SU-DHL-6 (cell line): Measurements from ENCODE around the gene UQCRC1.

Source experiments
- H2AFZ ChIP-seq: fragments of 200-600 bp; sonication (generic); 2 replicates; pipeline ENCODE4 v1.6.1; 2014; ENCODE audit warnings: low read depth, mild to moderate bottlenecking, moderate library complexity, mixed read lengths, antibody characterized with exemption, low read length; ENCODE audit not compliant: severe bottlenecking
- H3F3A ChIP-seq: fragments of 200-600 bp; shearing (Covaris generic); 2 replicates; pipeline ENCODE4 v1.6.0; 2016; ENCODE audit warnings: antibody characterized with exemption, mild to moderate bottlenecking; ENCODE audit not compliant: insufficient read depth
- H3K27ac ChIP-seq: fragments of 200-600 bp; sonication (generic); 2 replicates; pipeline ENCODE4 v1.5.1; 2016; ENCODE audit warnings: low read depth, mild to moderate bottlenecking, low read length, moderate library complexity, mixed read lengths
- H3K27me3 ChIP-seq: fragments of 200-600 bp; sonication (generic), shearing (Covaris generic); 2 replicates; pipeline ENCODE4 v1.6.0; 2014; ENCODE audit warnings: mild to moderate bottlenecking, low read length
- H3K36me3 ChIP-seq: fragments of 200-600 bp; sonication (generic); 2 replicates; pipeline ENCODE4 v1.6.1; 2014; ENCODE audit warnings: mild to moderate bottlenecking, low read length, mixed read lengths
- H3K4me2 ChIP-seq: fragments of 300-600, 200-600 bp; shearing (Covaris generic), sonication (generic); 2 replicates; pipeline ENCODE4 v1.6.0; 2014; ENCODE audit warnings: low read length, low read depth, mild to moderate bottlenecking; ENCODE audit not compliant: poor library complexity, severe bottlenecking
- H3K4me3 ChIP-seq: fragments of 200-600 bp; sonication (generic); 2 replicates; pipeline ENCODE4 v1.5.1; 2014; ENCODE audit warnings: antibody characterized with exemption, low read length, mild to moderate bottlenecking, mixed read lengths; ENCODE audit not compliant: insufficient read depth, poor library complexity, severe bottlenecking
- H3K79me2 ChIP-seq: fragments of 200-600 bp; sonication (generic); 2 replicates; pipeline ENCODE4 v1.6.1; 2014; ENCODE audit warnings: mild to moderate bottlenecking, low read length, moderate library complexity; ENCODE audit not compliant: insufficient read depth
- H3K9ac ChIP-seq: fragments of 200-600 bp; sonication (generic); 2 replicates; pipeline ENCODE4 v1.7.0; 2014; ENCODE audit warnings: mild to moderate bottlenecking, low read length
- H3K9me2 ChIP-seq: fragments of 200-600 bp; sonication (generic); replicated peaks from 2 replicates; pipeline ENCODE4 v1.6.1; 2014; ENCODE audit warnings: low read length; ENCODE audit not compliant: insufficient read depth
- H3K9me3 ChIP-seq: fragments of 200-600 bp; sonication (generic); 2 replicates; pipeline ENCODE4 v1.6.1; 2014; ENCODE audit warnings: low read length, mixed read lengths; ENCODE audit not compliant: insufficient read depth
- H4K20me1 ChIP-seq: fragments of 200-600 bp; sonication (generic); 2 replicates; pipeline ENCODE4 v1.6.1; 2014; ENCODE audit warnings: low read depth, mild to moderate bottlenecking, antibody characterized with exemption, low read length, moderate library complexity, mixed read lengths
- CTCF ChIP-seq: fragments of 200-600 bp; sonication (generic); IDR thresholded peaks from one replicate; pipeline ENCODE4 v1.5.1; 2017; ENCODE audit warnings: antibody characterized with exemption, mild to moderate bottlenecking, low read length, moderate library complexity; ENCODE audit not compliant: insufficient read depth, poor library complexity, severe bottlenecking
- EZH2phosphoT487 ChIP-seq: fragments of 200-600 bp; sonication (generic), shearing (Covaris generic); conservative IDR thresholded peaks from 2 replicates; pipeline ENCODE4 v1.6.1; 2018; ENCODE audit warnings: mild to moderate bottlenecking, antibody characterized with exemption, low read length, moderate library complexity, mixed read lengths

Gene UQCRC1

DNA sequence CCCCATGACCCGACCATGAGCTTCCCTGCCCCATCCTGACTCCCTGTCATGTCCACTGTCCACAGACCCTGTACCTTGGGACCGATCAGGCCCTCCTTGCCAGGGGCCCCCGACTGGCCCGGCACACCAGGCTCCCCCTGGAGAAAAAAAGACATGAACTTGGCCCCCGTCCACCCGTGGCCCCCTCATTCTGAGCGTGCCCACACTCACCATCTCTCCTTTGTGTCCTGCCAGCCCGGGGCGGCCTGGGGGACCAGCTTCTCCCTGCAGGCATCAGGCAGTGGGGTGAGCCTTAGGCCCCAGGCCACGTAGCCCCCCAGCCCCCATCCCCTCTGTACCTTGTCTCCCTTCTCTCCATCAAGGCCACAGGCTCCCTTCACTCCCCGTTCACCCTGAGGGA, 41.9 kb downstream of the UQCRC1 start:
- no peak overlapping the region for H3K9ac ChIP-seq
- no peak overlapping the region for H3K4me2 ChIP-seq
- H3K9me3 ChIP-seq: no peaks in the 10 kb centered on the region
- no peaks in the 10 kb centered on the region for H4K20me1 ChIP-seq
- H3K36me3 ChIP-seq: no peaks in the 10 kb centered on the region
- no peaks in the 10 kb centered on the region for H3K79me2 ChIP-seq
- H3K27me3 ChIP-seq: no peaks in the 10 kb centered on the region
- no peaks in the 10 kb centered on the region for H3K9me2 ChIP-seq
- H3K4me3 ChIP-seq: no peak overlapping the region
- TF ChIP-seq CTCF (no peak), EZH2phosphoT487 (no peak)
- no peak overlapping the region for H2AFZ ChIP-seq
- no peak overlapping the region for H3K27ac ChIP-seq
- H3F3A ChIP-seq: no peaks in the 10 kb centered on the region

DNA sequence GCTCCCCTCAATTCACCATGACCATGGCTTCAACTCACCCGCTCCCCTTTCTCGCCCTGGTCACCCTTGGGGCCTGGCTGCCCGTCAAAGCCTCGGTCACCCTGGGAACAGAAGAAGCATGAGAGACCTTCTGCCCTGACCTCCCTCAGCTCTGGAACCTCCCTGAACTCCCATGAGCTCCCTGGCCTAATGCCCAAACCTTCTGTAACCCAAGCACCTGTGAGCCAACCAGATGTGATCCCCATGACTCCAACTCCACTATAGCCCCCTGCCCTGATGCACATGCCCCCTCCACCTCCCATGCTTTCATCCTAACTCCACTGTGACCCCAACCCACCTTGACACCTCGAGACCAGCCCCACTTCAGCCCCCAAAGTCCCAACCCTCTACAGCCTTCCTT, 42.4 kb downstream of the UQCRC1 start:
- Histone ChIP-seq H3K9me2 (no peaks in the 10 kb centered on the region), H3K9ac (no peak overlapping the region), H2AFZ (no peak overlapping the region), H3K36me3 (no peaks in the 10 kb centered on the region), H3K27ac (no peak overlapping the region), H3K27me3 (no peaks in the 10 kb centered on the region), H3K79me2 (no peaks in the 10 kb centered on the region), H3K9me3 (no peaks in the 10 kb centered on the region), H3K4me3 (no peak overlapping the region), H3F3A (no peaks in the 10 kb centered on the region), H3K4me2 (no peak overlapping the region), H4K20me1 (no peaks in the 10 kb centered on the region)
- no peak for TF ChIP-seq CTCF
- TF ChIP-seq EZH2phosphoT487: no peak

DNA sequence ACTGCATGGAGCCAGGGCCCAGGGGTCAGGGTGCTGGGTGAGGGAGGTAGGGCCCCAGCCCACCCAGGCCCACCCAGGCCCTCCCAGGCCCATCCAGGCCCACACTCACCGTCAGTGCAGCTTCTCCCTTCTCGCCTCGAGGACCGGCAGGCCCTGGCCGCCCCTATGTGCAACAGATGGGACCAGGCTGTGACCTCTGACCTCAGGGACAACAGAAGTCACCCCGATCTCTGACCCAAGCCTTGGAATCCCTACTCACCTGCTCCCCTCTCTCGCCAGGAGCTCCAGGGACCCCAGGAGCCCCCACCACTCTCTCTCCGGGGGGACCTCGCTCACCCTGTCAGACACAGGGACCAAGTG, 43.1 kb downstream of the UQCRC1 start:
- no peak overlapping the region for H2AFZ ChIP-seq
- no peaks in the 10 kb centered on the region for H3K9me2 ChIP-seq
- H4K20me1 ChIP-seq: no peaks in the 10 kb centered on the region
- no peaks in the 10 kb centered on the region for H3K36me3 ChIP-seq
- H3K4me2 ChIP-seq: no peak overlapping the region
- H3K27me3 ChIP-seq: no peaks in the 10 kb centered on the region
- H3K4me3 ChIP-seq: no peak overlapping the region
- H3F3A ChIP-seq: no peaks in the 10 kb centered on the region
- H3K27ac ChIP-seq: no peak overlapping the region
- no peak overlapping the region for H3K9ac ChIP-seq
- TF ChIP-seq EZH2phosphoT487: no peak
- TF ChIP-seq CTCF: no peak
- H3K9me3 ChIP-seq: no peaks in the 10 kb centered on the region
- no peaks in the 10 kb centered on the region for H3K79me2 ChIP-seq
